ENCODE results near the gene DUOXA2.

DUOXA2 gene

DNA sequence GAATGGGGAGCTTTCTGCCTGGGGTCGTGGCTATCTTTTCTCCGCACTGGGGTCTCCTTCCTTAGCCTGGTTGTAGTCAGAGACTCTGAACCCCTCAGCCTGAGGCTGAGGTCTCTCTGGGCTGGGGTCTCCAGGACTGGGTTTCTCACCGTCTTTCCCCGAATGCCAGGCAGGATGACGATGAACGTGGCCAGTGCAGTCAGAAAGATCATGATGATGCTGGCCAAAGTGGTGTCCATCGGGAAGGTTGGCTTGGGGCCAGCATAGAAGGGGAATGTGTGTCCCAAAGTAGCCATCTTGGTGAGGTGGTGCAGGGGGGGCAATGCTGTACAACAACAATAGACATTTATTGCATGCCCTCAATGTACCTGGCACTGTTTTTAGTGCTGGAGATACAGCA, 8.6 kb downstream of the DUOXA2 start:
- Histone ChIP-seq H3K27ac (ENCODE audit: low read depth, low read length) (no peak overlapping the region), H3K9ac (ENCODE audit: low read length) (no peak overlapping the region), H4K20me1 (ENCODE audit: low read depth, low read length) (no peaks in the 10 kb centered on the region; the same call in 1 of the 2 replicates), H3K27me3 (ENCODE audit: low read length) (no peaks in the 10 kb centered on the region), H3K4me3 (ENCODE audit: insufficient read depth, low read length, poor library complexity, severe bottlenecking) (no peak overlapping the region), H3K79me2 (ENCODE audit: insufficient read depth, low read length) (no peaks in the 10 kb centered on the region), H3K9me3 (ENCODE audit: insufficient read depth, low read length) (no peaks in the 10 kb centered on the region), H2AFZ (ENCODE audit: low read depth, low read length, severe bottlenecking) (no peak overlapping the region), H3K4me2 (ENCODE audit: low read depth, low read length, poor library complexity, severe bottlenecking) (no peak overlapping the region), H3K9me2 (replicated peaks; ENCODE audit: insufficient read depth, low read length) (no peaks in the 10 kb centered on the region), H3F3A (ENCODE audit: insufficient read depth) (no peaks in the 10 kb centered on the region), H3K36me3 (ENCODE audit: low read length) (no peaks in the 10 kb centered on the region)
- no peak for TF ChIP-seq EZH2phosphoT487 (conservative IDR thresholded peaks at IDR 0.05; ENCODE audit: low read length)
- TF ChIP-seq, protein P1, sequence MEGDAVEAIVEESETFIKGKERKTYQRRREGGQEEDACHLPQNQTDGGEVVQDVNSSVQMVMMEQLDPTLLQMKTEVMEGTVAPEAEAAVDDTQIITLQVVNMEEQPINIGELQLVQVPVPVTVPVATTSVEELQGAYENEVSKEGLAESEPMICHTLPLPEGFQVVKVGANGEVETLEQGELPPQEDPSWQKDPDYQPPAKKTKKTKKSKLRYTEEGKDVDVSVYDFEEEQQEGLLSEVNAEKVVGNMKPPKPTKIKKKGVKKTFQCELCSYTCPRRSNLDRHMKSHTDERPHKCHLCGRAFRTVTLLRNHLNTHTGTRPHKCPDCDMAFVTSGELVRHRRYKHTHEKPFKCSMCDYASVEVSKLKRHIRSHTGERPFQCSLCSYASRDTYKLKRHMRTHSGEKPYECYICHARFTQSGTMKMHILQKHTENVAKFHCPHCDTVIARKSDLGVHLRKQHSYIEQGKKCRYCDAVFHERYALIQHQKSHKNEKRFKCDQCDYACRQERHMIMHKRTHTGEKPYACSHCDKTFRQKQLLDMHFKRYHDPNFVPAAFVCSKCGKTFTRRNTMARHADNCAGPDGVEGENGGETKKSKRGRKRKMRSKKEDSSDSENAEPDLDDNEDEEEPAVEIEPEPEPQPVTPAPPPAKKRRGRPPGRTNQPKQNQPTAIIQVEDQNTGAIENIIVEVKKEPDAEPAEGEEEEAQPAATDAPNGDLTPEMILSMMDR (IDR thresholded peaks at IDR 0.05; ENCODE audit: insufficient read depth, low read length, poor library complexity, severe bottlenecking) = no peak

DNA sequence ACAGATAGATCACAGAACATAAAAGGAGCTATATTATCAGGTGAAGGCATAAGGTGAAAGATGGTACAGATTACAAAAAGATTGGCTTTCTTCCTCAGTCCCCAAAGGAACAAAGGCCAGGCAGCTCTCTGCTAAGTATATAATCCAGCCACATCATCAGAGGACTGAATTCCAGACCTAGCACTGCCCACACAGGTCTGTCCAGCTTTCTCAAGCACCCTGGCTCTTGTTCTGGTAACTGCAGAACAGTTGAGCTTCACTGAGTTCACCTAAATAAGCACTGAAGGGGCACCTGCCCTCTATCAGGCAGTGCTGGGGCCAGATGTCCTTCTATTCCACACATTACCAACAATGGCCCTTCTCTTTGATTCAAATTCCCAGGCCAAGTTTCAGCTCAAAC, 9.3 kb downstream of the DUOXA2 start:
- H3K27me3 ChIP-seq (ENCODE audit: low read length) = no peaks in the 10 kb centered on the region
- no peaks in the 10 kb centered on the region; the same call in 1 of the 2 replicates for H4K20me1 ChIP-seq (ENCODE audit: low read depth, low read length)
- TF ChIP-seq EZH2phosphoT487 (conservative IDR thresholded peaks at IDR 0.05; ENCODE audit: low read length) = no peak
- TF ChIP-seq, protein P1 (IDR thresholded peaks at IDR 0.05; ENCODE audit: insufficient read depth, low read length, poor library complexity, severe bottlenecking) = no peak
- no peaks in the 10 kb centered on the region for H3K9me3 ChIP-seq (ENCODE audit: insufficient read depth, low read length)
- H3K9me2 ChIP-seq (replicated peaks; ENCODE audit: insufficient read depth, low read length) = no peaks in the 10 kb centered on the region
- H3F3A ChIP-seq (ENCODE audit: insufficient read depth) = no peaks in the 10 kb centered on the region
- H3K9ac ChIP-seq (ENCODE audit: low read length) = no peak overlapping the region
- no peaks in the 10 kb centered on the region for H3K36me3 ChIP-seq (ENCODE audit: low read length)
- no peak overlapping the region for H3K4me3 ChIP-seq (ENCODE audit: insufficient read depth, low read length, poor library complexity, severe bottlenecking)
- H3K79me2 ChIP-seq (ENCODE audit: insufficient read depth, low read length) = no peaks in the 10 kb centered on the region
- no peak overlapping the region for H2AFZ ChIP-seq (ENCODE audit: low read depth, low read length, severe bottlenecking)
- H3K27ac ChIP-seq (ENCODE audit: low read depth, low read length) = no peak overlapping the region
- no peak overlapping the region for H3K4me2 ChIP-seq (ENCODE audit: low read depth, low read length, poor library complexity, severe bottlenecking)

DNA sequence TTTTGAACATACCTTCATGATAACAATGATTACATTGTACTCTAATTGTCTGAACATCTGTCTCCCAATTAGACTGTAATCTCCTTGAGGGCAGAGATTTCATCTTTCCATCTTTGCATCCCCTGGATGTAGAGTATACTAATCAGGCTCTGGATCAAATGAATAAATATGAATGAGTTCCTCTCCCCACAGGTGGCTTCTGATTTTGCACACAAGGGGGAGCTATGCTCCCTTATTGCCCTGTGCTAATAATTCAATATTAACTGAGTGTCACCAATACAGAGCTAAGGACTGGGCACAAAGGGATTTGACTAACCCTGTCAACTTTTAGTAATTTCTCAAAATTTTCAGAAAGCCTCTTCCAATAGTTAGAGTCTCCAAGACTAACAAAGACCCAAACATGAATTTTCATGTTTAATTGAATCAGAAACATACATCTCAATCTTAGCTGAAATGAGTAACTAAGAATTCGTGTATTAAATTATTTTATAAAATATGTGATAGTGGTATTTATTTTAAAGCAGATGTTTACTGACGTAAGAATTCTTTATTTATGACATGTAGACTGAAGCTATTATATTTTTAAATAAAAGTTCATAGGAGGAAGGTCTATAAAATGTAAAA, 12.5 kb downstream of the DUOXA2 start:
- H3K9me2 ChIP-seq (replicated peaks; ENCODE audit: insufficient read depth, low read length) = no peaks in the 10 kb centered on the region
- no peaks in the 10 kb centered on the region for H3F3A ChIP-seq (ENCODE audit: insufficient read depth)
- no peak for TF ChIP-seq EZH2phosphoT487 (conservative IDR thresholded peaks at IDR 0.05; ENCODE audit: low read length)
- TF ChIP-seq, protein P1 (IDR thresholded peaks at IDR 0.05; ENCODE audit: insufficient read depth, low read length, poor library complexity, severe bottlenecking) = peak; percentile 75
- no peak overlapping the region for H2AFZ ChIP-seq (ENCODE audit: low read depth, low read length, severe bottlenecking)
- H3K9me3 ChIP-seq (ENCODE audit: insufficient read depth, low read length) = no peaks in the 10 kb centered on the region
- no peak overlapping the region for H3K4me2 ChIP-seq (ENCODE audit: low read depth, low read length, poor library complexity, severe bottlenecking)
- H3K36me3 ChIP-seq (ENCODE audit: low read length) = no peaks in the 10 kb centered on the region
- no peaks in the 10 kb centered on the region for H3K79me2 ChIP-seq (ENCODE audit: insufficient read depth, low read length)
- H3K4me3 ChIP-seq (ENCODE audit: insufficient read depth, low read length, poor library complexity, severe bottlenecking) = no peak overlapping the region
- H4K20me1 ChIP-seq (ENCODE audit: low read depth, low read length) = no peaks in the 10 kb centered on the region; the same call in 1 of the 2 replicates
- H3K27ac ChIP-seq (ENCODE audit: low read depth, low read length) = no peak overlapping the region
- H3K9ac ChIP-seq (ENCODE audit: low read length) = no peak overlapping the region
- no peaks in the 10 kb centered on the region for H3K27me3 ChIP-seq (ENCODE audit: low read length)

All from SU-DHL-6 (cell line).